ENCODE results near the gene UNC45A. TPM values are rescaled to one million over a fixed set of nuclear protein-coding genes. Genes with fewer than 3 reads are reported as not detected.
A peak's percentile ranks its signal among the peaks of the same experiment; 100 is the strongest.

The UNC45A gene, protein sequence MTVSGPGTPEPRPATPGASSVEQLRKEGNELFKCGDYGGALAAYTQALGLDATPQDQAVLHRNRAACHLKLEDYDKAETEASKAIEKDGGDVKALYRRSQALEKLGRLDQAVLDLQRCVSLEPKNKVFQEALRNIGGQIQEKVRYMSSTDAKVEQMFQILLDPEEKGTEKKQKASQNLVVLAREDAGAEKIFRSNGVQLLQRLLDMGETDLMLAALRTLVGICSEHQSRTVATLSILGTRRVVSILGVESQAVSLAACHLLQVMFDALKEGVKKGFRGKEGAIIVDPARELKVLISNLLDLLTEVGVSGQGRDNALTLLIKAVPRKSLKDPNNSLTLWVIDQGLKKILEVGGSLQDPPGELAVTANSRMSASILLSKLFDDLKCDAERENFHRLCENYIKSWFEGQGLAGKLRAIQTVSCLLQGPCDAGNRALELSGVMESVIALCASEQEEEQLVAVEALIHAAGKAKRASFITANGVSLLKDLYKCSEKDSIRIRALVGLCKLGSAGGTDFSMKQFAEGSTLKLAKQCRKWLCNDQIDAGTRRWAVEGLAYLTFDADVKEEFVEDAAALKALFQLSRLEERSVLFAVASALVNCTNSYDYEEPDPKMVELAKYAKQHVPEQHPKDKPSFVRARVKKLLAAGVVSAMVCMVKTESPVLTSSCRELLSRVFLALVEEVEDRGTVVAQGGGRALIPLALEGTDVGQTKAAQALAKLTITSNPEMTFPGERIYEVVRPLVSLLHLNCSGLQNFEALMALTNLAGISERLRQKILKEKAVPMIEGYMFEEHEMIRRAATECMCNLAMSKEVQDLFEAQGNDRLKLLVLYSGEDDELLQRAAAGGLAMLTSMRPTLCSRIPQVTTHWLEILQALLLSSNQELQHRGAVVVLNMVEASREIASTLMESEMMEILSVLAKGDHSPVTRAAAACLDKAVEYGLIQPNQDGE
- total RNA-seq, result 10 to 100 TPM; 53.7 to 57.9 TPM
- polyA plus RNA-seq, result 10 to 100 TPM; 53.4 to 73.7 (median 70.3) TPM
- total RNA-seq, result 31.0 to 92.9 (median 72.0) reads per million in 6 experiments

DNA sequence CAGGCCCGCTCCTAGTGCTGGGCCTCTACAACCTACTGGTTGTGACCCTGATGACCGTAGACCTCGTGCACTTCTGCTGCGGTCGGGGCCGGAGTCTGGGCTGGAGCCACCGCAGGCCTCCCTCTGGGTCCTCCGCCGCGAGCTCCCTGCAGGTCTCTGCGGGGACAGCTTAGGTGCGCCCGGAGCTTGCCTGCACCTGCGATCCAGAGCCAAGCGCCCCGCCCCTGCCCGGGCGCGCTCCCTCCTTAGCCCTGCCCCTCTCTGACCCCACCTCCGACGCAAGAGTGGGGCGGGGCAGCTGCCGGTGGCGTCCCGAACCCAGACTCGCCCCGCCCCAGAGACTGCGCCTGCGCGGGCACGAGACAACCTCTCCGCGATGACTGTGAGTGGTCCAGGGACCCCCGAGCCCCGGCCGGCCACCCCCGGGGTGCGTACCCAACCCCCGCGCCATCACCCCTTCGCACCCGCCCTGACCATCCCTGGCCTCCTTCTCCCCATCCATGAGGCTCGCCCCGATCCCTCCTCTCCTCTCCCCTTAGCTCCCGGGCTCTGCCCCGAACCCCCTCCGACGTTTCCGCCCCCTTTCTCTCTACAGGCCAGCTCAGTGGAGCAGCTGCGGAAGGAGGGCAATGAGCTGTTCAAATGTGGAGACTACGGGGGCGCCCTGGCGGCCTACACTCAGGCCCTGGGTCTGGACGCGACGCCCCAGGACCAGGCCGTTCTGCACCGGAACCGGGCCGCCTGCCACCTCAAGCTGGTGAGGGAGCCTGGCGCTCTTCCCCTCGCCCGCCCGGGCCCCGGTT lies at the start of gene UNC45A:
UNC45A (plus strand) TSS at position 337 of the 803 bp plus-strand sequence; CDS start at position 377, 40 bp downstream.
- Mint-ChIP-seq H3K27me3 (no peaks in the 10 kb centered on the region), H3K9me3 (no peaks in the 10 kb centered on the region), H3K36me3 (peaks cover 0 to 19% (median 4%) of the 10 kb centered on the region in 3 donors), H3K4me1 (peaks cover 21 to 54% (median 46%) of the 10 kb centered on the region in 4 donors), H3K27ac (peak within 1 kb of the TSS; percentile 90 to 99 (median 97)), H3K4me3 (peak within 1 kb of the TSS; percentile 83 to 99 (median 94))
- DNase-seq, result peak; percentile 91 to 98 (median 96)
- POLR2A ChIA-PET, result interaction anchor here (0.5 to 12.4 kb wide), 13 partner anchors 9 to 701 kb away, joined by 3 to 237 read pairs (median 4); partner anchors contain the start of genes CIB1, GDPGP1, MAN2A2 and RCCD1
- peak; percentile 71 to 78 for ATAC-seq

DNA sequence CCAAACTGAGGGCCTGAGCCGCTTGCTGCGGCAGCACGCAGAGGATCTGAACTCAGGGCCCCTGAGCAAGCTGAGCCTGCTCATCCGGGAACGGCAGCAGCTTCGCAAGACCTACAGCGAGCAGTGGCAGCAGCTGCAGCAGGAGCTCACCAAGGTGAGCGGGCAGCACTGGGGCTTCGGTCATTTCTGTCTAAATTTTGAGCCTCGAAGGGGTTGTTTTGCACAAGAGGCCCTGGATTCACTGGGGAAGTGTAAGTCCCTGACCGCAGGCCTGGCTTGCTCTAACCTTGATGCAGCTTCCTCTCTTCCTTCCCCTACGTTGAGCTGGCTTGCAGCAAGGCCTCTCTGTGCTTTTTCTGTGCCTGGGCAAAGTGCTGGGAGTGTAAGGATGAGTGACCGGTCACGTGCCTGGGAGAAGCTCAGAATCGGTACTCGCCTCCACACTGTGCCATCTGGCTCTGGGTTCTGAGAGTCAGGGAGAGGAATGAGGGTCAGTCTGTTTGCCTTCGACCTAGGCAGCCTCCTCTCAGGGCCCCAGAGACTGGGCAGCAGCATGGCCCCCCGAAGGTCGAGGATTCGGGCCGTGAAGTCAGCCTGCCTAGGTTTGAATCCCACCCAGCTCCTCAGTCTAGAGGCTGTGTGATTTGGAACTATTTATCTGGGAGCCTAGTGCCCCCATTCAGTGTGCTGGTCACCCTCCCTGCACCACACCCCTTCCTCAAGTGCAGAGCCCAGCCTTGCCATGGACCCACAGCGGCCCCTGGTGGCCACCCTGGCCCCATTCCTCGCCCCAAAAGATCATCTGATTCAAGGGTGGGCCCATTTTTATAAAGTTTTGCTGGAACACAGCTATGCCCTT lies 49.4 kb upstream of the UNC45A start:
- DNase-seq (peak; percentile 49 to 86 (median 76)), ATAC-seq (peak; percentile 78 to 81)
- POLR2A ChIA-PET, result interaction anchor here (0.5 to 1.6 kb wide), 6 partner anchors 12 to 238 kb away, joined by 3 to 7 read pairs (median 4); partner anchors contain the start of genes BLM and MAN2A2
- Mint-ChIP-seq H3K27ac (peak overlapping the region in 2 of 10 donors; percentile 15 to 82), H3K9me3 (no peaks in the 10 kb centered on the region), H3K4me3 (peak overlapping the region in 5 of 10 donors; percentile 10 to 74 (median 45)), H3K4me1 (peaks cover 8 to 28% (median 15%) of the 10 kb centered on the region in 4 donors), H3K36me3 (peaks cover 0 to 5% (median 4%) of the 10 kb centered on the region in 3 donors), H3K27me3 (peaks cover 0 to 9% (median 0%) of the 10 kb centered on the region in 5 donors)

DNA sequence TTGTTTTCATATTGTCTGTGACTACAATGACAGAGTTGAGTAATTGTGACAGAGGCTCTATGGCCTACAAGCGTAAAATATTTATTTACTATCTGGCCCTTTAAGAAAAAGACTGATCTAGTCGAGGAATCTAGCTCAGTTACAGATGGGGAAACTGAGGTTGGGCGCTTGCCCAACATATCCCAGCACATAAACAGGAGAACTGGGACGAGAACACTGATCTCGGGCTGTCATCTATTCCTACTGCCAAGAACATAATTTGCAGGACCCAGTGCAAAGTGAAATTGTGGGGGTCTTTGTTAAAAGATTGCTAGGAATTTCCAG lies 48.8 kb upstream of the UNC45A start:
- peak overlapping the region in 1 of 10 donors; percentile 3 for H3K27ac Mint-ChIP-seq
- DNase-seq (no peak), ATAC-seq (no peak)
- peaks cover 8 to 28% (median 15%) of the 10 kb centered on the region in 4 donors for H3K4me1 Mint-ChIP-seq
- H3K27me3 Mint-ChIP-seq, result peaks cover 0 to 9% (median 0%) of the 10 kb centered on the region in 5 donors
- peak overlapping the region in 1 of 10 donors; percentile 64 for H3K4me3 Mint-ChIP-seq
- H3K36me3 Mint-ChIP-seq, result peaks cover 0 to 3% (median 0%) of the 10 kb centered on the region in 3 donors
- POLR2A ChIA-PET, result interaction anchor here (1.2 to 1.5 kb wide), 3 partner anchors 15 to 239 kb away, joined by 3 to 7 read pairs (median 4); partner anchors contain the start of gene MAN2A2
- no peaks in the 10 kb centered on the region for H3K9me3 Mint-ChIP-seq

DNA sequence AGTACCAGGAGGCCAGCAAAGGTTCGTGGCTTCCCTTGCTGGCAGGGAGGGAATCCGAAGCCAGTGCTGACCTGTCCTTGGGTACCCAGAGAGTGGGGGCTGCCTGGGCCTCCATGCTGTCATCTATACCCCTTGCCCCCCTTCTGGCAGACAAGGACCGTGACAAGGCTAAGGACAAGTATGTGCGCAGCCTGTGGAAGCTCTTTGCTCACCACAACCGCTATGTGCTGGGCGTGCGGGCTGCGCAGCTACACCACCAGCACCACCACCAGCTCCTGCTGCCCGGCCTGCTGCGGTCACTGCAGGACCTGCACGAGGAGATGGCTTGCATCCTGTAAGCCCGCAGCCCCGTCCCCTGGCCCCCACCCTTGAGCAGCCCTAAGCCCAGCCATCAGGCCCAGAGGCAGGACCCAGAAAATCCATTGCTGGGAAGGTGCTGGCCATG lies 48.0 kb upstream of the UNC45A start:
- H3K27ac Mint-ChIP-seq, result peak overlapping the region in 1 of 10 donors; percentile 20
- POLR2A ChIA-PET, result no interaction called here
- no peaks in the 10 kb centered on the region for H3K9me3 Mint-ChIP-seq
- H3K27me3 Mint-ChIP-seq, result peaks cover 0 to 9% (median 0%) of the 10 kb centered on the region in 5 donors
- no peak overlapping the region for H3K4me3 Mint-ChIP-seq
- H3K36me3 Mint-ChIP-seq, result no peaks in the 10 kb centered on the region
- DNase-seq (no peak), ATAC-seq (no peak)
- peaks cover 8 to 28% (median 15%) of the 10 kb centered on the region in 4 donors for H3K4me1 Mint-ChIP-seq

DNA sequence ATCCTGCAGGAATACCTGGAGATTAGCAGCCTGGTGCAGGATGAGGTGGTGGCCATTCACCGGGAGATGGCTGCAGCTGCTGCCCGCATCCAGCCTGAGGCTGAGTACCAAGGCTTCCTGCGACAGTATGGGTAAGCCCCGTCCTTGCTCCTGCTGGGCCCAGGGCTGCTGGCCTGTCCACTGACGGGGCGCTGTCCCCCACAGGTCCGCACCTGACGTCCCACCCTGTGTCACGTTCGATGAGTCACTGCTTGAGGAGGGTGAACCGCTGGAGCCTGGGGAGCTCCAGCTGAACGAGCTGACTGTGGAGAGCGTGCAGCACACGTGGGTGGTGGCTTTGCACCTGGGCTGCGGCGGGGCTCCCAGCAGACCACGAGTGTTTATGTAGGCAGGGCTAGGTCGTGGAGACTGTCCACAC lies 45.8 kb upstream of the UNC45A start:
- Mint-ChIP-seq H3K27me3 (peaks cover 0 to 9% (median 0%) of the 10 kb centered on the region in 5 donors), H3K4me3 (peak overlapping the region in 1 of 10 donors; percentile 48), H3K4me1 (peaks cover 8 to 21% (median 15%) of the 10 kb centered on the region in 4 donors), H3K27ac (no peak overlapping the region), H3K9me3 (no peaks in the 10 kb centered on the region), H3K36me3 (no peaks in the 10 kb centered on the region)
- ATAC-seq (no peak), DNase-seq (peak in 1 of 10 donors; percentile 41)
- POLR2A ChIA-PET, result interaction anchor here (1.1 kb wide), 1 partner anchor 13 kb away, joined by 3 read pairs; no protein-coding TSS in a partner anchor

DNA sequence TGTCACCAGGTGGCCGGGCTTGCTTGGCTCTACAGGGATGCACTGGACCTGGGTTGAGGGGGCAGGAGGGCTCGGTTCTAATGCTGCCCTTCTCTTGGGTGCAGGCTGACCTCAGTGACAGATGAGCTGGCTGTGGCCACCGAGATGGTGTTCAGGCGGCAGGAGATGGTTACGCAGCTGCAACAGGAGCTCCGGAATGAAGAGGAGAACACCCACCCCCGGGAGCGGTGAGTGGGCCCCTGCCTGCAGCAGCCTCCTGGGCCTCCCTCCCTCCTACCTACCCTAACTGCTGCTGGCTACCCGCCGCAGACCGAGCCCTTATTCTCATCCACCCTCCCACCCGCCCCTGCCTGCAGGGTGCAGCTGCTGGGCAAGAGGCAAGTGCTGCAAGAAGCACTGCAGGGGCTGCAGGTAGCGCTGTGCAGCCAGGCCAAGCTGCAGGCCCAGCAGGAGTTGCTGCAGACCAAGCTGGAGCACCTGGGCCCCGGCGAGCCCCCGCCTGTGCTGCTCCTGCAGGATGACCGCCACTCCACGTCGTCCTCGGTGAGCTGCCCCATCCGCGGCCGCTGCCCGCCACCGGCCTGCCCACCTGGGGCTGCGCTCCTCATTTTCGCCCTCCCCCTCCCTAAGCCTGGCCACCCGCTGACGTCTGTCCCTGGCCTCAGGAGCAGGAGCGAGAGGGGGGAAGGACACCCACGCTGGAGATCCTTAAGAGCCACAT lies 45.2 kb upstream of the UNC45A start:
- POLR2A ChIA-PET, result interaction anchor here (1.1 kb wide), 1 partner anchor 12 kb away, joined by 3 read pairs; no protein-coding TSS in a partner anchor
- DNase-seq (no peak), ATAC-seq (no peak)
- Mint-ChIP-seq H3K27ac (no peak overlapping the region), H3K9me3 (no peaks in the 10 kb centered on the region), H3K4me3 (peak overlapping the region in 1 of 10 donors; percentile 48), H3K4me1 (peaks cover 7 to 20% (median 11%) of the 10 kb centered on the region in 4 donors), H3K27me3 (peaks cover 0 to 7% (median 0%) of the 10 kb centered on the region in 5 donors), H3K36me3 (no peaks in the 10 kb centered on the region)

DNA sequence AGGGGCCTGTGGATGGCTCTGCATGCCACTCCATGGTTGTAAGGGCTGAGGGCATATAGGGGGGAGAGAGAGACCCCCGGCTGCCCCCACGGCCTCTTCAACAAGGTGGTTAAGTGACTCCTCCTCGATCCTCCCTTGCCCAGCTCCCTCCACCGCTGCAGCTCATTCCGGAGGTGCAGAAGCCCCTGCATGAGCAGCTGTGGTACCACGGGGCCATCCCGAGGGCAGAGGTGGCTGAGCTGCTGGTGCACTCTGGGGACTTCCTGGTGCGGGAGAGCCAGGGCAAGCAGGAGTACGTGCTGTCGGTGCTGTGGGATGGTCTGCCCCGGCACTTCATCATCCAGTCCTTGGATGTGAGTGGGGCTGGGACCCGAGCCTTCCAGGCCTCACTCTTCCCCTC lies 44.2 kb upstream of the UNC45A start:
- peaks cover 4 to 10% (median 6%) of the 10 kb centered on the region in 4 donors for H3K4me1 Mint-ChIP-seq
- H3K9me3 Mint-ChIP-seq, result no peaks in the 10 kb centered on the region
- no peak overlapping the region for H3K4me3 Mint-ChIP-seq
- POLR2A ChIA-PET, result no interaction called here
- DNase-seq (no peak), ATAC-seq (no peak)
- no peaks in the 10 kb centered on the region for H3K36me3 Mint-ChIP-seq
- H3K27ac Mint-ChIP-seq, result peak overlapping the region in 1 of 10 donors; percentile 38
- peaks cover 0 to 5% (median 0%) of the 10 kb centered on the region in 5 donors for H3K27me3 Mint-ChIP-seq

DNA sequence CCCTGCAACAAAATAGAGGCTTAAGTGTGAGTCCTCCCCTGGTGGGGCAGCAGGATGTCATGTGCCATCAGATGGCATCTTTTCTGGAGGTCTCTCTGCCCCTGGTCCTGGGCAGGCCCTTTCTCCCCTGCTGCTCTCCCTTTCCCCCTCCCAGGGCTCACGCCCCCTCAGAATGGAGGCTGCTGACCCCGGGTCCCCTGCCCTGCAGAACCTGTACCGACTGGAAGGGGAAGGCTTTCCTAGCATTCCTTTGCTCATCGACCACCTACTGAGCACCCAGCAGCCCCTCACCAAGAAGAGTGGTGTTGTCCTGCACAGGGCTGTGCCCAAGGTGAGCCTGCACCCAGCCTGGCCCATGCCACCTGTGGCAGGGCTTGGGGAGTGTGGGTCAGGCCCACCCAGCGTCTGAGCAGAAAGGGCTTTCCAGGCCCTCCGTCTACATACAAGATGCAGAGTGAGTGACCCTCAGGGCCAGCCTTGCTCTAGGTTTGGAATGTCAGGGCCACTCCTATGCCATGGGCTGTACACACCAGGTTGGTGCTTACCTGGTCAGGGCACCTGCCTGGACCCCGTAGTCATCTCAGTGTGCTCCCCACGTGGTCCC lies 43.6 kb upstream of the UNC45A start:
- POLR2A ChIA-PET, result no interaction called here
- ATAC-seq, result no peak

DNA sequence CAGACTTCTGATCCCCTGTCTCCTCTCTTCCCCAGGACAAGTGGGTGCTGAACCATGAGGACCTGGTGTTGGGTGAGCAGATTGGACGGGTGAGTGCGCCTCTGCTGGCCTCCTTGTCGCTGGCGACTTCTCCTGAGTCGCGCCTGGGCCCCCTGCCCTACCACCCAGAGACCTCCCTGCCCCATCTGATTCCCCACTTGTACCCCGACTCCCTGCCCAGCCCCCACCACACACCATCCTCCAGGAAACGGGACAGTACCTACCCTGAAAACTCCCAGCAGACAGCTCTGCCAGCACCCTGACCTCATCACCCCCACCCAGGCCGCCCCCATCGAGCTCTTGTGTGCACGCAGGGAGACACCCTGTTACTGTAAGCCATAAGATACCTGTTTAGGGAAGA lies 43.1 kb upstream of the UNC45A start:
- Mint-ChIP-seq H3K27me3 (peaks cover 0 to 5% (median 0%) of the 10 kb centered on the region in 5 donors), H3K9me3 (no peaks in the 10 kb centered on the region), H3K4me1 (peaks cover 0 to 12% (median 3%) of the 10 kb centered on the region in 4 donors), H3K36me3 (no peaks in the 10 kb centered on the region), H3K27ac (peak overlapping the region in 1 of 10 donors; percentile 53), H3K4me3 (no peak overlapping the region)
- ATAC-seq, result no peak
- DNase-seq, result no peak
- POLR2A ChIA-PET, result interaction anchor here (2.3 kb wide), 1 partner anchor 12 kb away, joined by 7 read pairs; the partner anchor contains the start of gene MAN2A2

More for the DNA sequence above, 43.6 kb upstream of the UNC45A start:
- H3K4me1 Mint-ChIP-seq, result peaks cover 0 to 6% (median 3%) of the 10 kb centered on the region in 4 donors
- no peaks in the 10 kb centered on the region for H3K9me3 Mint-ChIP-seq
- no peak overlapping the region for H3K4me3 Mint-ChIP-seq
- H3K36me3 Mint-ChIP-seq, result no peaks in the 10 kb centered on the region
- peaks cover 0 to 5% (median 0%) of the 10 kb centered on the region in 5 donors for H3K27me3 Mint-ChIP-seq
- DNase-seq, result no peak
- peak overlapping the region in 1 of 10 donors; percentile 53 for H3K27ac Mint-ChIP-seq
